H1 (cell line): ENCODE results near the gene DISP3. TPM values are rescaled to one million over a fixed set of nuclear protein-coding genes. Genes with fewer than 3 reads are reported as not detected.

Experiments
- CTCF ChIA-PET: fragments of 300-600 bp; sonication (Branson Sonifier 250); formaldehyde crosslinking; loops from one replicate; lab custom pipeline; 2021; ENCODE audit not compliant: partially characterized antibody; lab: Charles Lee
- POLR2A ChIA-PET: fragments of 300-600 bp; sonication (Branson Sonifier 250); formaldehyde crosslinking; loops from one replicate; lab custom pipeline; 2021; ENCODE audit warnings: inconsistent platforms; ENCODE audit not compliant: partially characterized antibody; lab: Charles Lee
- DNase-seq, 2 experiments: peaks; one replicate each; pipeline versions ENCODE4 v3.0.0 to v3.0.0-alpha.2; 2010 to 2022; ENCODE audit warnings: low spot score in 2 of 2, low read depth in 1 of 2, mixed read lengths in 1 of 2
- FAIRE-seq: peaks from 2 replicates; lab custom pipeline; 2011; peaks lifted over from hg19 to GRCh38; lab: Jason Lieb, UNC
- H2AFZ ChIP-seq: 2 replicates; pipeline ENCODE4 v1.8.1; 2012; ENCODE audit warnings: low read length, inconsistent platforms
- H2AK5ac ChIP-seq: 2 replicates; pipeline ENCODE4 v1.6.1; 2013; ENCODE audit warnings: low read depth, low read length
- H2BK120ac ChIP-seq: replicated peaks from 2 replicates; pipeline ENCODE3; 2013; ENCODE audit warnings: low read depth, low read length, inconsistent platforms
- H2BK12ac ChIP-seq: 2 replicates; pipeline ENCODE4 v1.6.1; 2013; ENCODE audit warnings: low read depth, low read length
- H2BK15ac ChIP-seq: 2 replicates; pipeline ENCODE4 v1.6.1; 2013; ENCODE audit warnings: low read length
- H2BK20ac ChIP-seq: 2 replicates; pipeline ENCODE4 v1.6.1; 2013; ENCODE audit warnings: low read length
- H2BK5ac ChIP-seq: 2 replicates; pipeline ENCODE4 v1.6.1; 2013; ENCODE audit warnings: low read depth, low read length
- H3K14ac ChIP-seq: 2 replicates; pipeline ENCODE4 v1.6.1; 2013; ENCODE audit warnings: inconsistent platforms; ENCODE audit not compliant: insufficient read length
- H3K18ac ChIP-seq: 2 replicates; pipeline ENCODE4 v1.6.1; 2013; ENCODE audit warnings: low read length; ENCODE audit errors: extremely low read depth
- H3K23ac ChIP-seq: 2 replicates; pipeline ENCODE4 v1.6.1; 2013; ENCODE audit warnings: inconsistent platforms; ENCODE audit not compliant: insufficient read length
- H3K23me2 ChIP-seq: 2 replicates; pipeline ENCODE4 v1.6.1; 2013; ENCODE audit warnings: low read depth, low read length
- H3K27ac ChIP-seq: 2 replicates; pipeline ENCODE4 v1.6.1; 2011; ENCODE audit warnings: low read depth, low read length, inconsistent platforms
- H3K27me3 ChIP-seq, 4 experiments: replicated peaks in 1 of 4; 1 replicate in 1 of 4; 2 replicates in 3 of 4; pipeline versions ENCODE4 v1.6.1 to v1.8.1; 2011 to 2013; ENCODE audit warnings: low read length in 3 of 4, mild to moderate bottlenecking in 3 of 4, inconsistent platforms in 2 of 4, mixed read lengths in 2 of 4, moderate library complexity in 1 of 4; ENCODE audit not compliant: control insufficient read depth in 3 of 4, insufficient read depth in 3 of 4; ENCODE audit errors: extremely low read depth in 1 of 4
- H3K36me3 ChIP-seq, 4 experiments: 2 replicates each; pipeline versions ENCODE4 v1.6.1 to v1.8.1; 2011 to 2013; ENCODE audit warnings: mild to moderate bottlenecking in 4 of 4, low read length in 3 of 4, moderate library complexity in 2 of 4, control low read depth in 1 of 4, inconsistent platforms in 1 of 4; ENCODE audit not compliant: insufficient read depth in 4 of 4, control insufficient read depth in 2 of 4
- H3K4ac ChIP-seq: replicated peaks from 2 replicates; pipeline ENCODE3; 2013; ENCODE audit warnings: low read length, low read depth, mixed read lengths, inconsistent platforms; ENCODE audit not compliant: insufficient read length
- H3K4me1 ChIP-seq, 4 experiments: replicated peaks in 1 of 4; 1 replicate in 1 of 4; 2 replicates in 3 of 4; pipeline versions ENCODE4 v1.6.1 to v1.8.1; 2011 to 2013; ENCODE audit warnings: low read length in 3 of 4, inconsistent platforms in 2 of 4, mixed read lengths in 1 of 4; ENCODE audit not compliant: insufficient read depth in 4 of 4, control insufficient read depth in 3 of 4
- H3K4me2 ChIP-seq, 2 experiments: 2 replicates each; pipeline versions ENCODE4 v1.6.1 to v1.8.1; 2011 to 2013; ENCODE audit warnings: low read depth in 2 of 2, low read length in 2 of 2, control low read depth in 1 of 2, inconsistent platforms in 1 of 2, mild to moderate bottlenecking in 1 of 2; ENCODE audit not compliant: insufficient read depth in 1 of 2
- H3K4me3 ChIP-seq, 4 experiments: fragments of 200-600, 300-600 bp in 1 of 4; sonication (generic), shearing (Covaris generic), sonication (Bioruptor Twin) in 1 of 4; 2 replicates each; pipeline versions ENCODE4 v1.5.1 to v1.8.1; 2011 to 2016; ENCODE audit warnings: low read length in 4 of 4, low read depth in 3 of 4, control low read depth in 2 of 4, inconsistent platforms in 2 of 4, mild to moderate bottlenecking in 2 of 4, mixed read lengths in 1 of 4, moderate library complexity in 1 of 4; ENCODE audit not compliant: insufficient read depth in 2 of 4; ENCODE audit errors: extremely low read depth in 1 of 4
- H3K56ac ChIP-seq: replicated peaks from 2 replicates; pipeline ENCODE3; 2013; ENCODE audit warnings: low read depth, mild to moderate bottlenecking, mixed read lengths, low read length, inconsistent platforms; ENCODE audit not compliant: insufficient read length
- H3K79me1 ChIP-seq: 2 replicates; pipeline ENCODE4 v1.6.1; 2013; ENCODE audit warnings: low read depth, low read length, control low read depth
- H3K79me2 ChIP-seq, 2 experiments: 2 replicates each; pipeline versions ENCODE4 v1.6.1 to v1.8.1; 2012 to 2013; ENCODE audit warnings: low read length in 2 of 2, mild to moderate bottlenecking in 2 of 2, inconsistent platforms in 1 of 2; ENCODE audit not compliant: insufficient read depth in 2 of 2, control insufficient read depth in 1 of 2
- H3K9ac ChIP-seq, 4 experiments: replicated peaks in 1 of 4; 1 replicate in 1 of 4; 2 replicates in 3 of 4; pipeline versions ENCODE4 v1.6.1 to v1.8.1; 2011 to 2013; ENCODE audit warnings: low read depth in 3 of 4, low read length in 3 of 4, control low read depth in 2 of 4, mild to moderate bottlenecking in 2 of 4, moderate library complexity in 2 of 4, inconsistent platforms in 1 of 4; ENCODE audit errors: extremely low read depth in 1 of 4
- H3K9me3 ChIP-seq, 2 experiments: 2 replicates each; pipeline versions ENCODE4 v1.6.1 to v1.8.1; 2012 to 2013; ENCODE audit warnings: mild to moderate bottlenecking in 2 of 2, moderate library complexity in 2 of 2, control low read depth in 1 of 2, inconsistent platforms in 1 of 2, low read depth in 1 of 2, low read length in 1 of 2, mixed read lengths in 1 of 2; ENCODE audit not compliant: insufficient read depth in 2 of 2
- H4K20me1 ChIP-seq, 2 experiments: replicated peaks in 1 of 2; 2 replicates each; pipeline versions ENCODE3 to v1.8.1; 2011 to 2013; ENCODE audit warnings: inconsistent platforms in 2 of 2, low read length in 2 of 2, mild to moderate bottlenecking in 1 of 2; ENCODE audit not compliant: insufficient read depth in 2 of 2, control insufficient read depth in 1 of 2
- H4K5ac ChIP-seq: 2 replicates; pipeline ENCODE4 v1.6.1; 2013; ENCODE audit warnings: low read length, low read depth, mixed read lengths, inconsistent platforms; ENCODE audit not compliant: insufficient read length
- H4K8ac ChIP-seq: 2 replicates; pipeline ENCODE4 v1.8.0; 2013; ENCODE audit warnings: mild to moderate bottlenecking, moderate library complexity, low read length, inconsistent platforms; ENCODE audit not compliant: insufficient read depth; ENCODE audit errors: extremely low read depth
- H4K91ac ChIP-seq: replicated peaks from 2 replicates; pipeline ENCODE3; 2013; ENCODE audit warnings: low read length, mixed read lengths, inconsistent platforms; ENCODE audit not compliant: insufficient read length
- BCL11A ChIP-seq, 2 experiments: IDR thresholded peaks; one replicate each; pipeline ENCODE4 v1.6.1; 2011; ENCODE audit warnings: low read depth in 2 of 2, low read length in 2 of 2, mild to moderate bottlenecking in 2 of 2
- GABPA ChIP-seq: IDR thresholded peaks from 2 replicates; pipeline ENCODE4 v1.6.1; 2011; ENCODE audit warnings: mild to moderate bottlenecking, low read length, moderate library complexity, borderline replicate concordance; ENCODE audit not compliant: insufficient read depth
- MAX ChIP-seq: IDR thresholded peaks from 2 replicates; pipeline ENCODE4 v1.6.1; 2012; ENCODE audit warnings: inconsistent platforms
- SP2 ChIP-seq: IDR thresholded peaks from 2 replicates; pipeline ENCODE4 v1.6.1; 2012; ENCODE audit warnings: mild to moderate bottlenecking, low read length, inconsistent platforms
- TBP ChIP-seq: IDR thresholded peaks from 2 replicates; pipeline ENCODE4 v1.6.1; 2011; ENCODE audit warnings: low read depth, low read length, improper control_type of control experiment
- TEAD4 ChIP-seq: IDR thresholded peaks from 2 replicates; pipeline ENCODE4 v1.6.1; 2012; ENCODE audit warnings: low read depth, low read length, inconsistent platforms, mixed read lengths
- YY1 ChIP-seq: IDR thresholded peaks from 2 replicates; pipeline ENCODE4 v1.6.1; 2011; ENCODE audit warnings: low read depth, mild to moderate bottlenecking, low read length
- WGBS, 2 experiments: shearing (Covaris generic) in 1 of 2; methylation state at CpG; one replicate each; pipeline versions ENCODE4 v1.1.6 to v1.1.7; 2013 to 2015; ENCODE audit warnings: low lambda C conversion rate in 2 of 2, mixed read lengths in 2 of 2, inconsistent platforms in 1 of 2, low coverage in 1 of 2, missing lambda C conversion rate in 1 of 2; ENCODE audit not compliant: insufficient replicate concordance in 2 of 2, insufficient coverage in 1 of 2, insufficient read length in 1 of 2; ENCODE audit errors: extremely low coverage in 1 of 2, missing lambda C conversion rate in 1 of 2; 5-methylcytosine and 5-hydroxymethylcytosine counted together
- polyA plus RNA-seq, 7 experiments: library from polyadenylated mRNA; depleted of rRNA in 3 of 7; stranded (reverse) in 5 of 7; unstranded in 2 of 7; fragments of >200 nt in 5 of 7; fragments of 200-250 nt in 2 of 7; gene quantifications; 1 replicate in 5 of 7; 2 replicates in 1 of 7; 4 replicates in 1 of 7; pipeline versions ENCODE4 v1.2.1 to v1.2.3, GENCODE V29; 2011 to 2013; ENCODE audit warnings: missing spikeins in 2 of 7, mixed read lengths in 2 of 7
- total RNA-seq: library from RNA; stranded (reverse); fragmentation: NEBNext Ultra II Directional; extraction: Animal tissue kit (Norgen Biotek cat#: 25700); gene quantifications from 2 replicates; pipeline ENCODE4 v1.2.1, GENCODE V29; 2021

Gene DISP3
- total and polyA plus RNA-seq, 2 of the 8 experiments (the other 6 are each of a cell fraction or from before 2014, with no cell fraction given) = 3.4 to 4.6 TPM

GRCh38 chr1:11486231-11487009 lies 7.5 kb downstream of the DISP3 start:
- 84% methylated on average over 12 of the region's 12 CpGs; no CpG with 5 or more reads in 1 of the 2 experiments for WGBS, 2 experiments
- no peak for DNase-seq
- H4K8ac ChIP-seq = no peak overlapping the region

More at GRCh38 chr1:11486231-11487009, 7.5 kb downstream of the DISP3 start:
- H2BK120ac ChIP-seq = no peak overlapping the region
- no peak overlapping the region for H3K14ac ChIP-seq
- no peak overlapping the region for H4K91ac ChIP-seq
- H3K9me3 ChIP-seq = no peaks in the 10 kb centered on the region
- H2BK20ac ChIP-seq = no peak overlapping the region
- H3K4me2 ChIP-seq = no peak overlapping the region
- no peaks in the 10 kb centered on the region for H3K79me2 ChIP-seq
- no peak overlapping the region for H2AK5ac ChIP-seq
- no peak overlapping the region for H3K18ac ChIP-seq
- no peak overlapping the region for H2AFZ ChIP-seq
- H3K36me3 ChIP-seq = no peaks in the 10 kb centered on the region
- no peak overlapping the region for H2BK15ac ChIP-seq
- H3K56ac ChIP-seq = no peak overlapping the region
- no peaks in the 10 kb centered on the region; the same call in 1 of the 2 replicates for H3K23me2 ChIP-seq
- TF ChIP-seq YY1 = no peak
- no peak for TF ChIP-seq SP2
- TF ChIP-seq TBP = no peak
- TF ChIP-seq TEAD4 = no peak
- TF ChIP-seq GABPA = no peak
- no peak for TF ChIP-seq MAX
- no peak for TF ChIP-seq BCL11A (IDR thresholded peaks at IDR 0.05; ENCODE audit: low read depth in 2 of 2, low read length in 2 of 2)
- TF ChIP-seq, all 59 proteins: peak for 0
- CTCF ChIA-PET = interaction anchor here (1.3 to 4.8 kb wide), 5 partner anchors 8 to 158 kb away, joined by 3 to 30 read pairs (median 9); partner anchors contain the start of gene DISP3
- no peaks in the 10 kb centered on the region; a peak in 1 of 7 replicates for H3K27me3 ChIP-seq
- H3K23ac ChIP-seq = no peak overlapping the region
- H4K5ac ChIP-seq = no peak overlapping the region
- no peak overlapping the region for H2BK12ac ChIP-seq
- no peak overlapping the region for H3K9ac ChIP-seq
- peaks cover 1 to 2% of the 10 kb centered on the region in 2 experiments for H4K20me1 ChIP-seq
- POLR2A ChIA-PET = interaction anchor here (3.1 kb wide), 1 partner anchor 12 kb away, joined by 12 read pairs; no protein-coding TSS in a partner anchor
- H3K4me3 ChIP-seq = no peak overlapping the region
- peaks cover 2 to 8% (median 3%) of the 10 kb centered on the region in 4 experiments; a peak in 6 of 7 replicates for H3K4me1 ChIP-seq
- no peak overlapping the region for H3K4ac ChIP-seq
- no peak overlapping the region for H3K27ac ChIP-seq
- no peak overlapping the region for H2BK5ac ChIP-seq
- no peaks in the 10 kb centered on the region; the same call in 1 of the 2 replicates for H3K79me1 ChIP-seq
- no peak for FAIRE-seq
